Measurements from ENCODE around the gene TMEM87A.

TMEM87A gene

GRCh38 chr15:42202653-42203052, 70.6 kb downstream of the TMEM87A start:
- DNase-seq: no peak

GRCh38 chr15:42201801-42202200, 71.4 kb downstream of the TMEM87A start:
- no peak for DNase-seq

GRCh38 chr15:42199126-42199525, 74.1 kb downstream of the TMEM87A start:
- DNase-seq: no peak

GRCh38 chr15:42198516-42198915, 74.7 kb downstream of the TMEM87A start:
- DNase-seq: no peak

GRCh38 chr15:42194513-42194912, 78.7 kb downstream of the TMEM87A start:
- no peak for DNase-seq

GRCh38 chr15:42193383-42193782, 79.8 kb downstream of the TMEM87A start:
- no peak for DNase-seq

- no peak for DNase-seq
These were observed 81.5 kb downstream of the TMEM87A start for GRCh38 chr15:42191610-42192346.

GRCh38 chr15:42190370-42190769, 82.9 kb downstream of the TMEM87A start:
- no peak for DNase-seq

- no peak for DNase-seq
These were observed 87.4 kb downstream of the TMEM87A start for GRCh38 chr15:42185801-42186200.

- DNase-seq: no peak
These were observed 88.5 kb downstream of the TMEM87A start for GRCh38 chr15:42184736-42185135.

GRCh38 chr15:42184296-42184695, 88.9 kb downstream of the TMEM87A start:
- DNase-seq: no peak

GRCh38 chr15:42182961-42183360, 90.3 kb downstream of the TMEM87A start:
- no peak for DNase-seq

GRCh38 chr15:42182328-42182886, 90.8 kb downstream of the TMEM87A start:
- DNase-seq: no peak

- DNase-seq: no peak
These were observed 95.2 kb downstream of the TMEM87A start for GRCh38 chr15:42178056-42178455.

- no peak for DNase-seq
These were observed 97.6 kb downstream of the TMEM87A start for GRCh38 chr15:42175671-42176070.

- no peak for DNase-seq
These were observed 100.8 kb downstream of the TMEM87A start for GRCh38 chr15:42172475-42172874.

- DNase-seq: no peak
These were observed 101.4 kb downstream of the TMEM87A start for GRCh38 chr15:42171795-42172194.

- no peak for DNase-seq
These were observed 102.1 kb downstream of the TMEM87A start for GRCh38 chr15:42171122-42171521.

- DNase-seq: no peak
These were observed 106.8 kb downstream of the TMEM87A start for GRCh38 chr15:42166225-42166940.

GRCh38 chr15:42165106-42165505, 108.1 kb downstream of the TMEM87A start:
- no peak for DNase-seq

- DNase-seq: no peak
These were observed 109.2 kb downstream of the TMEM87A start for GRCh38 chr15:42163947-42164550.

- DNase-seq: no peak
These were observed 109.9 kb downstream of the TMEM87A start for GRCh38 chr15:42163291-42163690.
